HG02610 (cell line): ENCODE measurements around the gene CHD6.

Source experiments
- ATAC-seq: cut with Tn5 transposase; IDR thresholded peaks from one replicate; pipeline ENCODE4 v1.9.1; 2021; ENCODE audit warnings: mild to moderate bottlenecking, moderate library complexity; ENCODE audit not compliant: unreplicated experiment

CHD6 gene

GRCh38 chr20:41617902-41618806 lies at the start of gene CHD6:
CHD6 (minus strand) TSS chr20:41618377; CDS start chr20:41551337, 67,040 bp downstream.
- ATAC-seq, result peak; percentile 98

- ATAC-seq, result no peak
These were observed 46.4 kb upstream of the CHD6 start for GRCh38 chr20:41664584-41664983.

GRCh38 chr20:41657655-41658054 lies 39.5 kb upstream of the CHD6 start:
- no peak for ATAC-seq

- ATAC-seq, result no peak
These were observed 37.9 kb upstream of the CHD6 start for GRCh38 chr20:41655962-41656618.

GRCh38 chr20:41654884-41655283 lies 36.7 kb upstream of the CHD6 start:
- ATAC-seq, result no peak

- ATAC-seq, result no peak
These were observed 36.1 kb upstream of the CHD6 start for GRCh38 chr20:41654292-41654691.

- no peak for ATAC-seq
These were observed 32.2 kb upstream of the CHD6 start for GRCh38 chr20:41650231-41650948.

- ATAC-seq, result no peak
These were observed 31.3 kb upstream of the CHD6 start for GRCh38 chr20:41649489-41649888.

GRCh38 chr20:41645372-41645771 lies 27.2 kb upstream of the CHD6 start:
- no peak for ATAC-seq

GRCh38 chr20:41643504-41643938 lies 25.3 kb upstream of the CHD6 start:
- ATAC-seq, result peak; percentile 46

- no peak for ATAC-seq
These were observed 21.5 kb upstream of the CHD6 start for GRCh38 chr20:41639630-41640029.

GRCh38 chr20:41638456-41638855 lies 20.3 kb upstream of the CHD6 start:
- no peak for ATAC-seq

GRCh38 chr20:41635158-41635557 lies 17.0 kb upstream of the CHD6 start:
- no peak for ATAC-seq

- ATAC-seq, result no peak
These were observed 14.7 kb upstream of the CHD6 start for GRCh38 chr20:41632896-41633295.

GRCh38 chr20:41631826-41632225 lies 13.6 kb upstream of the CHD6 start:
- ATAC-seq, result no peak

- no peak for ATAC-seq
These were observed 12.7 kb upstream of the CHD6 start for GRCh38 chr20:41630846-41631245.

- no peak for ATAC-seq
These were observed 9.6 kb upstream of the CHD6 start for GRCh38 chr20:41627611-41628244.

- ATAC-seq, result no peak
These were observed 8.9 kb upstream of the CHD6 start for GRCh38 chr20:41627001-41627495.

- no peak for ATAC-seq
These were observed 5.6 kb upstream of the CHD6 start for GRCh38 chr20:41623625-41624375.

GRCh38 chr20:41622584-41622983 lies 4.4 kb upstream of the CHD6 start:
- ATAC-seq, result no peak
